Fibroblast of skin of abdomen (primary cell): ENCODE measurements around the gene ESR2.
"Not testable (repeated sequence)": the region's sequence is repeated elsewhere in the genome, so short reads cannot be mapped to it uniquely, and the experiment has no call there.

Experiments used
- DNase-seq: peaks from one replicate; pipeline ENCODE4 v3.0.0-alpha.2; 2013

Gene ESR2

GRCh38 chr14:64081174-64081746 lies 212.9 kb downstream of the ESR2 start:
- DNase-seq = no peak

DNA sequence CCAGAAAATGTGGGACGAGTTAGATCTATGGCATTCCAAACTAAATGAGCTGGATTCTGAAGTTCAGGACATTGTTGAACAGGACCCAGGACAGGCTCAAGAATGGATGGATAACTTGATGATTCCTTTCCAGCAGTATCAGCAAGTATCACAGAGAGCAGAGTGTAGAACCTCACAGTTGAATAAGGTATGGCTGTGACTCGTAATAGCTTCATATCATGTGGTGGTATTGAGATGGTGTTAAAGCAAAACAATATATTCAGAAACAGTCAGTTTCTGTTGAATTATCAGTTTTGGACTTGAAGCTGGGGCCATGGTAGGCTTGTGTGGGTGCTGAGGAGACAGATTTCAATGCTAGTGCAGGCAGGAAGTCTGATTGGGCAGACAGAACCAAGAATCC lies 213.7 kb downstream of the ESR2 start:
- DNase-seq = no peak

GRCh38 chr14:64075613-64076005 lies 218.6 kb downstream of the ESR2 start:
- no peak for DNase-seq

DNA sequence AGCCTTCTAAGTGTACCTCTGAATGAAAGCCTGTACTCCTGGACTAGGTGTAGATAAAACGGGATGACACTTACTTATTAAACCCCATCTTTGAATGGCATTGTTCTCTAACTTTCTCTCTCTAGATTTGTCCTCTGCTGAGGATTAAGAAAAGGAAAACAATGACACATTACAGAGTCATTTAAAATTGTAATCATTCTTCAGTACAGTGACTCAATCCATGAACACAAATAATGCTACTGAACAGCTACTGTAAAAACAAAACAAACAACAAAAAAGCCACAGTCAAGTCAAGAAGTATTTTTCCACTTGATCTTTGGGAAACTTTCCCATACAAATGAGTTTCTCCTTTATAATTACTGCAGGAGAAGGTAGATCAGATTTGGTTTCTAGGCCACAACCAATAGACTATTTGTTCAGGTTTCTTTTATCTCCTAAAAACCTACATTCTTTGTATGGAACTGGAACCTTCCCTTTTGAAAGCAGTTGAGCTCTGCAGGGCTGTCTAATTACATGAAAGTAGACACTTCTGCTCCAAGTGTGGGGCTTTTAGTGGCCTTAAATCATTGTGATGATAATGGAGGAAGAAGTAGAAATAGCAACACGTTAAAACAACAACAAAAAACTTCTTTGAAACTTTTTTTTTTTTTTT lies 219.1 kb downstream of the ESR2 start:
- DNase-seq = no peak

DNA sequence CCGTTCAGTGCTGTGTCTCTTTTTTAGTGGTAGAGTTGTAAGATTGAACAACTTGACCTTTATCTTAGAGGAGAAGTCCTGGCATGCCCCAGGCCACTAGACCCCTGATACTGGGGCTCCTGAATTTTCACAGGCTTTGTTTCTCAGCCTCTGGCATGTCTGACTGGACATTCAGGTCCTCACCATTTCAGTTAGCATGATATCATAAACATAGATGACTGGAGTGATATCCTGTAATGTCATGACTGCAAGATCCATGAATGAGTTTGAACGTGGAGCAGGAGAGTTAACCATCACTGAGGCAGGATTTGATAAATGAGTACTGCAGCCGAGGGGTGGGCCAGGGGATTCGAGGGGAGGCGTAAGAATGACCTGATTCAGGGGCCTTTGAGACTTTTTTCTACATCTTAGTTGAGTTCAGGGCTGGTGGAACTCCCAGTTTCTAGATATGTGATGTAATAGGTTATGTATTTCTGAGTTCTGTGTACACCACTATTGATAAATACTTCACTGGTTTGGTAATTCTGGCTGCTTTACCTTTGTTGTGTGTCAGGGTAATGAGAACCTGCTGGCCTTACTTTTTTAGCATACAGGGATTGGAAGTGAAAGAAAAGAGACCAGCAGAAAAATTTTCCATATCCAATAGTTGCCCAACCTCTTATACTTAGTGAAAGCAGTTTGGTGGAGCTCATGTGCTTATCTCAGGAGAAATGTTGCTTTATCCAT lies 224.4 kb downstream of the ESR2 start:
- no peak for DNase-seq

GRCh38 chr14:64064447-64064846 lies 229.7 kb downstream of the ESR2 start:
- DNase-seq = no peak

GRCh38 chr14:64062381-64063115 lies 231.6 kb downstream of the ESR2 start:
- no peak for DNase-seq

- DNase-seq = no peak
Measured at GRCh38 chr14:64061706-64062105, 232.5 kb downstream of the ESR2 start.

- DNase-seq = no peak
Measured at GRCh38 chr14:64061115-64061514, 233.1 kb downstream of the ESR2 start.

DNA sequence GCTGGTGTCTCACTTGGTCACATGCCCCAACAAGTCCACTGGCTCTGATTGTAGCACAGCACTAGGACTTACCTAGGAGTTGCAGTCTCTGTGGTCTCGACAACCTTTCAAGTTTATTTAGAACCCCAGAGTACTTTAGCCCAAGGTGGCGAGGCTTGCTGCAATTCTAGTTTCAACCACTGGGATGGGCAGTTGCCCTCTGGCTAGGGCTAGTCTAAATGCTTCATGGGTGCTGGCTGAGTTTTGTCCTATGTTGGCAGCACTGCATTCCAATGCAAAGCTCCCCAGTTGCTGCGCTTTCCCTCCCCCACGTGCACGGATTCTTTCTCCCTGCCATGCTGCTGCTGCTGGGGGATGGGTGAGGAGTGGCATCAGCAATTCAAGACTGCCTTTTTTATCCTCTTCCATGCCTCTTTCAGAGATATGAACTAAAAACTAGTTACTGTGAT lies 233.5 kb downstream of the ESR2 start:
- peak; percentile 8 for DNase-seq

- no peak for DNase-seq
Measured at GRCh38 chr14:64060199-64060545, 234.0 kb downstream of the ESR2 start.

DNA sequence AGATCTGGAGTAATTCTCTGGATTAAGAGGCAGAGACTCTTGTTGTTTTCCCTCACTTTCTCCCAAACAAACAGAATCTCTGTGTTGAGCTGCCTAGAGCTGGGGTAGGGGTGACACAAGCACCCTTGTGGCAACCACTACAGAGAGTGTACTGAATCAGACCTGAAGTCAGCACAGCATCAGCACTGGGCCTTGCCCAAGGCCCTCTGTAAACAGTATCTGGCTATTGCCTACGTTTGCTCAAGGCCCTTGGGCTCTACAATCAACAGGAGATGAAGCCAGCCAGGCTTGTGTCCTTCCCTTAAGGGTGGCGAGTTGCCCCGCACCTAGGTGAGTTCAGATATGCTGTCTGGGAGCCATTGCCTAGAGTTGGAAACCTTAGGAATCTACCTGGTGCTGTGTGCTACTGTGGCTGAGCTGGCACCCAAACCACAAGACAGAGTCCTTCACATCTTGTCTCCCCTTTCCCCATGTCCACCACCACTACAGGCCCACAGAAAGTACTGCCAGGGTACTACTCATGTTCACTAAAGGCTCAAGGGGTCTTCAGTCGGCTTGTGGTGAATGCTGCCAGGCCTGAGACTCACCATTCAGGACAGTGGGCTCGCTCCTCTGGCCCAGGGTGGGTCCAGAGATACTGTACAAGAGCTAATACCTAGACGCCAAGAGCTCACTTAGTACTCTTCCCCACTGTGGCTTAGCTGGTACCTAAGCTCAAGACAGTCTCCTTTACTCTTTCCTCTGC lies 234.5 kb downstream of the ESR2 start:
- DNase-seq = no peak

GRCh38 chr14:64053694-64054669 lies 240.2 kb downstream of the ESR2 start:
- DNase-seq = no peak

GRCh38 chr14:64049616-64050381 lies 244.4 kb downstream of the ESR2 start:
- DNase-seq = no peak

GRCh38 chr14:64045091-64045490 lies 249.1 kb downstream of the ESR2 start:
- no peak for DNase-seq

DNA sequence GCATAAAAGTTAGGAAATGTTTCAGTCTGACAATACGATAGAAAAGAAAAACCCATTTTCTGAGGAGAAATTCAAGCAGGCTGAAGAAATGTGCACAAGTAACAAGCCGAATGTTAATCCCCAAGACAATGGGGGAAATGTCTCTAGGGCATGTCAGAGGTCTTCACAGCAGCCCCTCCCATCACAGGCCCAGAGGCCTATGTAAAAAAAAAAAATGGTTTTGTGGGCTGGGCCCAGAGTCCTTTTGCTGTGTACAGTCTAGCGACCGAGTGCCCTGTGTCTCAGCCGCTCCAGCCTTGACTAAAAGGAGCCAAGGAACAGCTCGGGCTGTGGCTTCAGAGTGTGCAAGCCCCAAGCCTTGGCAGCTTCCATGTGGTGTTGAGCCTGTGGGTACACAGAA lies 250.9 kb downstream of the ESR2 start:
- not testable (repeated sequence) for DNase-seq

- DNase-seq = peak; percentile 4
Measured at GRCh38 chr14:64040044-64040443, 254.1 kb downstream of the ESR2 start.

GRCh38 chr14:64038841-64039542 lies 255.2 kb downstream of the ESR2 start:
- no peak for DNase-seq

DNA sequence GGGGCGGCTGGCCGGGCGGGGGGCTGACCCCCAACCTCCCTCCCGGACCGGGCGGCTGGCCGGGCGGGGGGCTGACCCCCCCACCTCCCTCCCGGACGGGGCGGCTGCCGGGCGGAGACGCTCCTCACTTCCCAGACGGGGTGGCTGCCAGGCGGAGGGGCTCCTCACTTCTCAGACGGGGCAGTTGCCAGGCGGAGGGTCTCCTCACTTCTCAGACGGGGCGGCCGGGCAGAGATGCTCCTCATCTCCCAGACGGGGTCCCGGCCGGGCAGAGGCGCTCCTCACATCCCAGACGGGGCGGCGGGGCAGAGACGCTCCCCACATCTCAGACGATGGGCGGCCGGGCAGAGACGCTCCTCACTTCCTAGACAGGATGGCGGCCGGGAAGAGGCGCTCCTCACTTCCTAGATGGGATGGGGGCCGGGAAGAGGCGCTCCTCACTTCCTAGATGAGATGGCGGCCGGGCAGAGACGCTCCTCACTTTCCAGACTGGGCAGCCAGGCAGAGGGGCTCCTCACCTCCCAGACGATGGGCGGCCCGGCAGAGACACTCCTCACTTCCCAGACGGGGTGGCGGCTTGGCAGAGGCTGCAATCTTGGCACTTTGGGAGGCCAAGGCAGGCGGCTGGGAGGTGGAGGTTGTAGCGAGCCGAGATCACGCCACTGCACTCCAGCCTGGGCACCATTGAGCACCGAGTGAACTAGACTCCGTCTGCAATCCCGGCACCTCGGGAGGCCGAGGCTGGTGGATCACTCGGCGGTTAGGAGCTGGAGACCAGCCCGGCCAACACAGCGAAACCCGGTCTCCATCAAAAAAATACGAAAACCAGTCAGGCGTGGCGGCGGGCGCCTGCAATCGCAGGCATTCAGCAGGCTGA lies 256.1 kb downstream of the ESR2 start:
- DNase-seq = not testable (repeated sequence)
